HG03175 (cell line): Measurements from ENCODE around the gene TSPAN16.
"Not testable (repeated sequence)": the region's sequence is repeated elsewhere in the genome, so short reads cannot be mapped to it uniquely, and the experiment has no call there.

Source experiments
- ATAC-seq: cut with Tn5 transposase; IDR thresholded peaks from one replicate; pipeline ENCODE4 v1.9.1; 2021; ENCODE audit warnings: mild to moderate bottlenecking, moderate library complexity; ENCODE audit not compliant: unreplicated experiment

TSPAN16 gene

GRCh38 chr19:11306337-11306736, 10.4 kb downstream of the TSPAN16 start:
- no peak for ATAC-seq

GRCh38 chr19:11320278-11320995, 24.5 kb downstream of the TSPAN16 start:
- not testable (repeated sequence) for ATAC-seq

GRCh38 chr19:11321191-11322126, 25.5 kb downstream of the TSPAN16 start:
- no peak for ATAC-seq

GRCh38 chr19:11322269-11323024, 26.5 kb downstream of the TSPAN16 start:
- no peak for ATAC-seq

GRCh38 chr19:11323601-11324078, 27.7 kb downstream of the TSPAN16 start:
- ATAC-seq: no peak

- no peak for ATAC-seq
These were observed 28.2 kb downstream of the TSPAN16 start for GRCh38 chr19:11324079-11324661.

- no peak for ATAC-seq
These were observed 28.9 kb downstream of the TSPAN16 start for GRCh38 chr19:11324748-11325389.

GRCh38 chr19:11325544-11325943, 29.6 kb downstream of the TSPAN16 start:
- no peak for ATAC-seq

GRCh38 chr19:11330127-11330526, 34.2 kb downstream of the TSPAN16 start:
- no peak for ATAC-seq

GRCh38 chr19:11331502-11331901, 35.5 kb downstream of the TSPAN16 start:
- no peak for ATAC-seq

- ATAC-seq: no peak
These were observed 36.9 kb downstream of the TSPAN16 start for GRCh38 chr19:11332822-11333221.

- ATAC-seq: not testable (repeated sequence)
These were observed 37.9 kb downstream of the TSPAN16 start for GRCh38 chr19:11333838-11334237.

- ATAC-seq: no peak
These were observed 39.6 kb downstream of the TSPAN16 start for GRCh38 chr19:11335449-11336146.

GRCh38 chr19:11337080-11337479, 41.1 kb downstream of the TSPAN16 start:
- ATAC-seq: no peak

GRCh38 chr19:11338121-11338520, 42.2 kb downstream of the TSPAN16 start:
- no peak for ATAC-seq

GRCh38 chr19:11338569-11339253, 42.8 kb downstream of the TSPAN16 start:
- ATAC-seq: no peak

- ATAC-seq: no peak
These were observed 43.5 kb downstream of the TSPAN16 start, which contains the start of gene RAB3D for GRCh38 chr19:11339254-11340098. TSS of gene RAB3D (minus strand) at chr19:11339657. CDS start at chr19:11337399, 2,258 bp downstream.

- ATAC-seq: not testable (repeated sequence)
These were observed 44.1 kb downstream of the TSPAN16 start for GRCh38 chr19:11340099-11340467.
